Measurements from ENCODE around the gene MEX3A. TPM values are rescaled to one million over a fixed set of nuclear protein-coding genes. Genes with fewer than 3 reads are reported as not detected.

The MEX3A gene
- total and polyA plus RNA-seq, 2 of the 8 experiments (the other 6 are each of a cell fraction or from before 2014, with no cell fraction given) = 34.1 to 52.4 TPM

GRCh38 chr1:156099282-156099681, 17.0 kb upstream of the MEX3A start:
- no peak overlapping the region for H2BK5ac ChIP-seq (ENCODE audit: low read depth, low read length)
- 89% methylated on average over 3 of the region's 3 CpGs; no CpG with 5 or more reads in 1 of the 2 experiments for WGBS, 2 experiments (ENCODE audit: extremely low coverage in 1 of 2, insufficient coverage in 1 of 2, insufficient read length in 1 of 2, insufficient replicate concordance in 2 of 2, low coverage in 1 of 2, low lambda C conversion rate in 2 of 2, missing lambda C conversion rate in 1 of 2)
- TF ChIP-seq NRF1 (IDR thresholded peaks at IDR 0.05; ENCODE audit: low read depth, low read length) (no peak), ASH2L (IDR thresholded peaks at IDR 0.05; ENCODE audit: low read length) (no peak), ZNF274 (IDR thresholded peaks at IDR 0.05; ENCODE audit: borderline replicate concordance, extremely low read depth, low read length) (no peak), SIX5 (IDR thresholded peaks at IDR 0.05; ENCODE audit: low read depth, low read length) (no peak)
- H3K4me3 ChIP-seq (ENCODE audit: extremely low read depth in 1 of 4, insufficient read depth in 2 of 4, low read depth in 3 of 4, low read length in 4 of 4) = no peak overlapping the region
- H4K20me1 ChIP-seq (replicated peaks in 1 of 2; ENCODE audit: control insufficient read depth in 1 of 2, insufficient read depth in 2 of 2, low read length in 2 of 2) = peaks cover 2 to 6% of the 10 kb centered on the region in 2 experiments
- no peak overlapping the region for H3K18ac ChIP-seq (ENCODE audit: extremely low read depth, low read length)
- H4K5ac ChIP-seq (ENCODE audit: insufficient read length, low read depth, low read length) = no peak overlapping the region
- H3K56ac ChIP-seq (replicated peaks; ENCODE audit: insufficient read length, low read depth, low read length) = no peak overlapping the region
- H3K27me3 ChIP-seq (replicated peaks in 1 of 4; ENCODE audit: control insufficient read depth in 3 of 4, extremely low read depth in 1 of 4, insufficient read depth in 3 of 4, low read length in 3 of 4) = no peaks in the 10 kb centered on the region; a peak in 1 of 7 replicates
- H2BK15ac ChIP-seq (ENCODE audit: low read length) = no peak overlapping the region
- no peak overlapping the region for H3K9ac ChIP-seq (replicated peaks in 1 of 4; ENCODE audit: extremely low read depth in 1 of 4, low read depth in 3 of 4, low read length in 3 of 4)
- H2AK5ac ChIP-seq (ENCODE audit: low read depth, low read length) = no peak overlapping the region
- no peaks in the 10 kb centered on the region for H3K23me2 ChIP-seq (ENCODE audit: low read depth, low read length)
- H2BK20ac ChIP-seq (ENCODE audit: low read length) = no peak overlapping the region
- CTCF ChIA-PET (ENCODE audit: partially characterized antibody) = interaction anchor here (0.7 to 29.5 kb wide), 11 partner anchors 12 to 126 kb away, joined by 3 to 1994 read pairs (median 5); partner anchors contain the start of genes LMNA, MEX3A and RAB25
- H2AFZ ChIP-seq (ENCODE audit: low read length) = no peak overlapping the region
- peaks cover 2 to 24% (median 14%) of the 10 kb centered on the region in 4 experiments for H3K4me1 ChIP-seq (replicated peaks in 1 of 4; ENCODE audit: control insufficient read depth in 3 of 4, insufficient read depth in 4 of 4, low read length in 3 of 4)
- FAIRE-seq = no peak
- H3K4me2 ChIP-seq (ENCODE audit: insufficient read depth in 1 of 2, low read depth in 2 of 2, low read length in 2 of 2) = no peak overlapping the region
- no peak overlapping the region for H4K91ac ChIP-seq (replicated peaks; ENCODE audit: insufficient read length, low read length)
- POLR2A ChIA-PET (ENCODE audit: partially characterized antibody) = interaction anchor here (1.1 to 29.6 kb wide), 4 partner anchors 7 to 114 kb away, joined by 3 to 763 read pairs (median 3); partner anchors contain the start of genes LMNA and PMF1
- H3K27ac ChIP-seq (ENCODE audit: low read depth, low read length) = no peak overlapping the region
- H3K9me3 ChIP-seq (ENCODE audit: insufficient read depth in 2 of 2, low read depth in 1 of 2, low read length in 1 of 2) = no peaks in the 10 kb centered on the region
- H3K79me2 ChIP-seq (ENCODE audit: control insufficient read depth in 1 of 2, insufficient read depth in 2 of 2, low read length in 2 of 2) = no peaks in the 10 kb centered on the region
- H3K4ac ChIP-seq (replicated peaks; ENCODE audit: insufficient read length, low read depth, low read length) = no peak overlapping the region
- H3K36me3 ChIP-seq (ENCODE audit: control insufficient read depth in 2 of 4, insufficient read depth in 4 of 4, low read length in 3 of 4) = no peaks in the 10 kb centered on the region
- H3K79me1 ChIP-seq (ENCODE audit: low read depth, low read length) = peaks cover under 1% of the 10 kb centered on the region; the same call in 1 of the 2 replicates
- H3K23ac ChIP-seq (ENCODE audit: insufficient read length) = no peak overlapping the region
- H3K14ac ChIP-seq (ENCODE audit: insufficient read length) = no peak overlapping the region
- no peak for DNase-seq (ENCODE audit: low read depth in 1 of 2, low spot score in 2 of 2)
- no peak overlapping the region for H2BK120ac ChIP-seq (replicated peaks; ENCODE audit: low read depth, low read length)
- H2BK12ac ChIP-seq (ENCODE audit: low read depth, low read length) = no peak overlapping the region
- H4K8ac ChIP-seq (ENCODE audit: extremely low read depth, insufficient read depth, low read length) = no peak overlapping the region

Measured in H1 (cell line).